Karpas-422 (cell line): ENCODE data around the gene MEGF6. TPM values are rescaled to one million over a fixed set of nuclear protein-coding genes. Genes with fewer than 3 reads are reported as not detected.

ENCODE experiments used
- DNase-seq: peaks from one replicate; pipeline ENCODE4 v3.0.0-alpha.2; 2015
- H2AFZ ChIP-seq: fragments of 200-600 bp; sonication (generic); 2 replicates; pipeline ENCODE4 v1.6.1; 2014; ENCODE audit warnings: antibody characterized with exemption, low read length, mixed read lengths
- H3K27ac ChIP-seq: fragments of 200-600 bp; sonication (generic); 2 replicates; pipeline ENCODE4 v1.5.1; 2014; ENCODE audit warnings: mild to moderate bottlenecking, low read length, moderate library complexity
- H3K27me3 ChIP-seq: fragments of 200-600 bp; sonication (generic); 2 replicates; pipeline ENCODE4 v1.6.1; 2014; ENCODE audit warnings: low read length, mixed read lengths
- H3K36me3 ChIP-seq: fragments of 200-600 bp; sonication (generic); 2 replicates; pipeline ENCODE4 v1.6.1; 2014; ENCODE audit warnings: low read length, mixed read lengths; ENCODE audit not compliant: insufficient read depth
- H3K4me1 ChIP-seq: fragments of 200-600 bp; sonication (generic); 2 replicates; pipeline ENCODE4 v1.6.1; 2014; ENCODE audit warnings: mild to moderate bottlenecking, low read length, mixed read lengths
- H3K4me2 ChIP-seq: fragments of 200-600 bp; sonication (generic); 2 replicates; pipeline ENCODE4 v1.6.1; 2014; ENCODE audit warnings: low read length, low read depth, mild to moderate bottlenecking; ENCODE audit not compliant: poor library complexity, severe bottlenecking
- H3K4me3 ChIP-seq: fragments of 200-600 bp; sonication (generic); 2 replicates; pipeline ENCODE4 v1.5.1; 2014; ENCODE audit warnings: mild to moderate bottlenecking, antibody characterized with exemption, low read length, mixed read lengths
- H3K79me2 ChIP-seq: fragments of 200-600 bp; sonication (generic); 2 replicates; pipeline ENCODE4 v1.6.1; 2014; ENCODE audit warnings: mild to moderate bottlenecking, low read length, mixed read lengths
- H3K9ac ChIP-seq: fragments of 200-600 bp; sonication (generic); 2 replicates; pipeline ENCODE4 v1.6.0; 2014; ENCODE audit warnings: low read length
- H3K9me2 ChIP-seq: fragments of 200-600 bp; sonication (generic), shearing (Covaris generic); replicated peaks from 2 replicates; pipeline ENCODE4 v1.6.0; 2014; ENCODE audit warnings: mild to moderate bottlenecking, low read length, moderate library complexity; ENCODE audit not compliant: insufficient read depth
- H3K9me3 ChIP-seq: fragments of 300-700, 200-600 bp; sonication (generic); 2 replicates; pipeline ENCODE4 v1.6.1; 2014; ENCODE audit warnings: low read length, mixed read lengths
- H4K20me1 ChIP-seq: fragments of 200-600 bp; sonication (generic); 2 replicates; pipeline ENCODE4 v1.6.1; 2014; ENCODE audit warnings: mild to moderate bottlenecking, antibody characterized with exemption, low read length, low read depth; ENCODE audit not compliant: insufficient read depth
- total RNA-seq: library from RNA; depleted of rRNA; stranded (reverse); fragments of >200 nt; shearing (Covaris generic); gene quantifications from 2 replicates; pipeline ENCODE4 v1.2.3, GENCODE V29; 2014; ENCODE audit warnings: low replicate concordance

Gene MEGF6
- total RNA-seq, 1 experiment from 2014 or later = not detected

DNA sequence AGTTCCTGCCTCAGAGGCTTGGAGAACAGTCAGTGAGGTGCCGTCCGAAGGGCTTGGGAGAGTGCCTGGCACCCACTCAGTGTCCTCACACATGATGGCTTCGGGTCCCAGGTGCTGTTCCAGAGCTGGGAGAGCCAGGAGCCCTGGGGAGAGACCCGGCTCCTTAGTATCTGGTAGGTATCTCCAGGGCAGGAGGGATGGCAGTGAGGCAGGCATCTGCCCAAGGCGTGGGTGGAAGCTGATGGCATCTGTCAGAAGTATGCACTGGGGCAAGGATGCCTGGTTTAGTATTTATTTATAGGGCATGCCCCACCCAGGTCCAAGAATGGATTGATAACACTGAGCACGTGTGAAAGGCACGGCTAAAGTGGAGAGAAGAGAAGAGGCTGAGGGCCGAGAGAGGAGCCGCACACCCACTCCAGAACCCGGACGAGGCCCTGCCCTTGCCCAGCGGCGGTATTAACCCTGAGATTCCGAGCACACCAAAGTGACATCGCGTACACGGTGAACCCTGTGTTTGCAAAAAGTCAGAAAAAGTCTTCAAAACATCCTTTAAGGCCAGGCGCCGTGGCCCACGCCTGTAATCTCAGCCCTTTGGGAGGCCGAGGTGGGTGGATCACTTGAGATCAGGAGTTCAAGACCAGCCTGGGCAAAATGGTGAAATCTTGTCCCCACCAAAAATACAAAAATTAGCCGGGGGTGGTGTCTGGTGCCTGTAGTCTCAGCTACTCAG, 43.4 kb upstream of the MEGF6 start:
- Histone ChIP-seq H3K4me3 (no peak overlapping the region), H3K9ac (no peak overlapping the region), H3K27me3 (no peaks in the 10 kb centered on the region), H3K79me2 (peaks cover 1% of the 10 kb centered on the region), H3K27ac (no peak overlapping the region), H3K36me3 (no peaks in the 10 kb centered on the region), H3K4me2 (no peak overlapping the region), H4K20me1 (no peaks in the 10 kb centered on the region), H3K4me1 (peaks cover 18% of the 10 kb centered on the region), H3K9me2 (no peaks in the 10 kb centered on the region), H2AFZ (no peak overlapping the region), H3K9me3 (no peaks in the 10 kb centered on the region)
- DNase-seq = no peak

DNA sequence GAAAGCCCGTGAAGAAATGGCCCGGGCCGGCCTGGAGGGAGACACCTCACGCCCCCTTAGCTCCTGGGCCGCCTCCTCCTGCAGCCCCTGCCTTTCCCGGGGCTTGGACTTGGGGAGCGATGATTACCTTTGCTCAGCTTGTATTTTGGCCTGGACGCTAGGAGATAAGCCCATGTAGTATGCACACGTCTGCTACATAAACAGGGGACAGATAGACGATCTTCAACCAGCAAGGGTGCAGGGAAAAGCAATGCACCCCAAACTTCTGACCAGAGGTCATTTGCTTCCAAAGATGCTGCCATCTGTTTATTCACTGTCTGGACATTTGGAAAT, 41.9 kb upstream of the MEGF6 start:
- Histone ChIP-seq H2AFZ (no peak overlapping the region), H4K20me1 (no peaks in the 10 kb centered on the region), H3K27ac (no peak overlapping the region), H3K27me3 (no peaks in the 10 kb centered on the region), H3K9me2 (no peaks in the 10 kb centered on the region), H3K36me3 (no peaks in the 10 kb centered on the region), H3K9ac (no peak overlapping the region), H3K9me3 (no peaks in the 10 kb centered on the region), H3K4me1 (peaks cover 28% of the 10 kb centered on the region), H3K79me2 (peaks cover 16% of the 10 kb centered on the region), H3K4me3 (no peak overlapping the region), H3K4me2 (no peak overlapping the region)
- DNase-seq = no peak

DNA sequence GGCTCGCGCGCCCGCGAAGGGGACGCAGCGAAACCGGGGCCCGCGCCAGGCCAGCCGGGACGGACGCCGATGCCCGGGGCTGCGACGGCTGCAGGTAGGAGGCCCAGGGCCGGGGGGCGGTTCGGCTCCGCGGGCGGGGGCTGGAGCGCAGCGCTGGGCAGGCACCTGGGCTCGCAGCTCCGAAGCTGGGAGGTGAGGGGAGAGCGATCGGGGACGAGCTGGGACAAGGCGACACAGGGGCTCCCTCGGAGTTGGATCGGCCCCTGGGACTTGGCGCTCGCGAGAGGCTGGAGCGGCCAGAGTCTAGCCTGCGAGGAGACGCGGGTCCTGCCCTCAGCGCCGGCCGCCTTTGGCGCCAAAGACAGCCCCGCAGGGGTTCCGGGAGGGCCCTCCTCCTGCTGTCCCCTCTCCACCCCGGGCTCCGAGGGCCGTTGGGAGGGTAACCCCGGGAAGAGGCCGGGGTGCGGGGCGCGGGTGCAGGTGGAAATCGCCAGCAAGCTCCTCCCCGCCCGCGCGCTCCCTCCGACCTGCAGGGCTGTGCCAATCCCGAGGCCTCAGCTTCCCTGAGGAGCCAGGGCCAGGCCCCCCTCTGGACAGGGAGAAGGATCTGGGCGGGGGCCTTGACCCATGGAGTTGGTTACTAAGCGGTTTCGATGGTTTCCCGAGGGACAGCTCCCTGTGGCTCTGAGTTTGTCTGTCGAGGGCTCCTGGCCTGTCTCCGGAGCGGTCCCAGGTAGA, 41.4 kb upstream of the MEGF6 start:
- peaks cover 20% of the 10 kb centered on the region for H3K79me2 ChIP-seq
- peaks cover 28% of the 10 kb centered on the region for H3K4me1 ChIP-seq
- H3K4me3 ChIP-seq = peak overlapping the region; percentile 43; the same call in 1 of the 2 replicates
- no peaks in the 10 kb centered on the region for H4K20me1 ChIP-seq
- H3K9me3 ChIP-seq = no peaks in the 10 kb centered on the region
- H3K27ac ChIP-seq = no peak overlapping the region
- H3K36me3 ChIP-seq = no peaks in the 10 kb centered on the region
- H3K4me2 ChIP-seq = peak overlapping the region; percentile 53
- H3K27me3 ChIP-seq = no peaks in the 10 kb centered on the region
- DNase-seq = no peak
- peak overlapping the region; percentile 42 for H3K9ac ChIP-seq
- H3K9me2 ChIP-seq = no peaks in the 10 kb centered on the region
- H2AFZ ChIP-seq = no peak overlapping the region

DNA sequence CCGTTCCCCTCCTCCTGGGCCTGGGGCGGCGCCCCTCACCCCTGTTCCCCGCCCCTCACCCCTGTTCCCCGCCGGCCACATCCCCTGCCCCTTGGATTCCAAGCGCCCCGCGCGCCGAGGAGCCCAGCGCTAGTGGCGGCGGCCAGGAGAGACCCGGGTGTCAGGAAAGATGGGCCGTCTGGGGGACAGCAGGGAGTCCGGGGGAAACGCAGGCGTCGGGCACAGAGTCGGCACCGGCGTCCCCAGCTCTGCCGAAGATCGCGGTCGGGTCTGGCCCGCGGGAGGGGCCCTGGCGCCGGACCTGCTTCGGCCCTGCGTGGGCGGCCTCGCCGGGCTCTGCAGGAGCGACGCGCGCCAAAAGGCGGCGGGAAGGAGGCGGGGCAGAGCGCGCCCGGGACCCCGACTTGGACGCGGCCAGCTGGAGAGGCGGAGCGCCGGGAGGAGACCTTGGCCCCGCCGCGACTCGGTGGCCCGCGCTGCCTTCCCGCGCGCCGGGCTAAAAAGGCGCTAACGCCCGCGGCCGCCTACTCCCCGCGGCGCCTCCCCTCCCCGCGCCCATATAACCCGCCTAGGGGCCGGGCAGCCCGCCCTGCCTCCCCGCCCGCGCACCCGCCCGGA, 40.7 kb upstream of the MEGF6 start, which contains the start of gene TP73:
Gene TP73, plus strand, starts transcription at position 587 of the 618 bp plus-strand sequence. CDS start 29,850 bp downstream, outside the sequence.
- Histone ChIP-seq H3K9ac (peak within 1 kb of the TSS; percentile 42), H3K36me3 (peaks cover 5% of the 10 kb centered on the region; the same call in 1 of the 2 replicates), H4K20me1 (no peaks in the 10 kb centered on the region), H3K27ac (no peak within 1 kb of the TSS), H2AFZ (no peak within 1 kb of the TSS), H3K4me2 (peak within 1 kb of the TSS; percentile 53), H3K79me2 (peaks cover 20% of the 10 kb centered on the region), H3K4me1 (peaks cover 28% of the 10 kb centered on the region), H3K27me3 (no peaks in the 10 kb centered on the region), H3K9me2 (no peaks in the 10 kb centered on the region), H3K4me3 (peak within 1 kb of the TSS; percentile 43; the same call in 1 of the 2 replicates), H3K9me3 (no peaks in the 10 kb centered on the region)
- no peak for DNase-seq

DNA sequence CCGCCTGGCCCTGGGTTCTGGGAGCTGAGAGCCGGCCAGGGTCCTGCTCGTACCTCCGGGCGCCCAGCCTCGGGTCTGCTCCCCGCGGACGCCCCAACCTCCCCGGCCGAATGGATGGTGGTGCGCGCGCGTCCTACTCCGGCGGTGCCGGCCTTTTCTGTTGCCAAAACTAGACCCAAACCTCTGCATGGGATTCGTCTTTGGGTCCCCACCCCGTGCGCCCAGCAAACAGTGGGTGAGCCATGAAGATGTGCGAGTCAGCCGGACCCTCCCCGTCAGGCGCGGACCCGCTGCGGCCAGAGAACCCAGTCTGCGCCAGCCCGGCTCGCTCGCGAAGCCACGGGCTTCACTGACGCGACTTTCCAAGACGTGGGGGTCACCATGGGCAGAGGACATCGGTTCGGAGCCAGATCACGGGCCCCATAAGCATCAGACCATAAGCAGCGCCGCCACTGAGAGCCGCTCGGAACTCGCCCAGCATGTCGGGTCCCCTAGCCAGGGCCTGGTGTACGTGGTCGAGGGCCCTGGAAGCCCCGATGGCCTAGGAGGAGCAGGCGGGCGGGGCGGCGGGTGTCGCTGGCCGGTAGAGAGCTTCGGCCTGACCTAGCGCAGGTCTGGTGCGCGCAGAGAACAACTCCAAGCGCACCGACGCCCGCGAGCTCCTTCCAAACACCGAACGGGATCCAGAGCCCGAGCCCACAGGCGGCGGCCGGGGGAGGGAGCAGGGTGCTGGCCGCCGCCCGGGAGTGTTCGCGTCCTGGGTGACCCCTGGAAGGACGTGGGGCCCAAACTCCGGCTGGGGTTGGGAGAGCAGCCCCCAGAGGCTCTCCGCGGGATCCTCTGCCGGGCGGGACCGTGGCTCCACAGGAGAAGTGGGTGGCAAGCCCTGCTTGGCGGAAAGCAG, 40.0 kb upstream of the MEGF6 start:
- no peak for DNase-seq
- Histone ChIP-seq H3K27ac (no peak overlapping the region), H3K36me3 (peaks cover 5% of the 10 kb centered on the region; the same call in 1 of the 2 replicates), H3K4me3 (no peak overlapping the region; the same call in 1 of the 2 replicates), H3K9me2 (no peaks in the 10 kb centered on the region), H3K27me3 (no peaks in the 10 kb centered on the region), H2AFZ (no peak overlapping the region), H3K9me3 (no peaks in the 10 kb centered on the region), H4K20me1 (no peaks in the 10 kb centered on the region), H3K4me2 (peak overlapping the region; percentile 53), H3K9ac (no peak overlapping the region), H3K79me2 (peaks cover 20% of the 10 kb centered on the region), H3K4me1 (peaks cover 25% of the 10 kb centered on the region)

DNA sequence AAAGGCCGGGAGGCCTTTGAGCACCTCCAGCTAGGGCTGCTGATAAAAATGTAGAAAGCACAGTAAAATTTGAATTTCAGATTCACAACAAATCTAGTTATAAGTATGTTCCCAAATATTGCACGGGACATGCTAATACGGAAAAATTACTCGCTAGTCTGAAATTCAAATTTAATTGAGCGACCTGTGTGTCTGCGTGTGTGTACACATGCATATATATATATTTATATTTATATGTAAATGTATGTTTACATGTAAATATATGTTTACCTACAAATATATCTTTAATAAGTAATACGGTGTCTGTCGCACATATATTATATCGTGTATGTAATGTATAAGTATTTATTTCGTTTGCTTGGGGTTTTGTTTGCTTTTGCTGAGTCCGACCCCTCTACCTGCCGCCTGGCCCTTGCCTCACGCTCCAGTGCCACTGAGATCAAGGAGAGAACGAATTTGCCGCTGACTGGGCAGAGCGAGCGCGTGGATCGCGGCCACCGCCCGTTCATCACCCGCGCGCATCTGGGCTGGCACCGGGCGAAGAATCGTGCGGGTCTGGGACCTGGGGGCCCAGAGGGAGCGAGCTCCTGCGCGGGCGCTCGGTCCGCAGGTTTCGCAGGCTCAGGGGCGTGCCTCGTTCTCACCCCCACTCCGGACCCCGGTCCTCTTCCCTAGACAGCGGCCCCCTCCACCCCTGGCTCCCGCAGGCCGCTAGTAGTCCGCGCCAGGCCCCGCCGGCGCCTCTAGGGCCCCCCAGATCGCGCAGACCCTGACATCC, 39.1 kb upstream of the MEGF6 start:
- Histone ChIP-seq H3K27me3 (no peaks in the 10 kb centered on the region), H4K20me1 (no peaks in the 10 kb centered on the region), H3K79me2 (peaks cover 20% of the 10 kb centered on the region), H3K9me2 (no peaks in the 10 kb centered on the region), H3K27ac (no peak overlapping the region), H3K4me2 (peak overlapping the region; percentile 88), H3K4me1 (peaks cover 16% of the 10 kb centered on the region), H2AFZ (0 out of 2 replicates have a peak overlapping the region, but pooled peaks have one; percentile 21), H3K9ac (no peak overlapping the region), H3K36me3 (peaks cover 5% of the 10 kb centered on the region; the same call in 1 of the 2 replicates), H3K4me3 (0 out of 2 replicates have a peak overlapping the region, but pooled peaks have one; percentile 100), H3K9me3 (no peaks in the 10 kb centered on the region)
- DNase-seq = no peak
